Mesodermal cell (in vitro differentiated cells): ENCODE data around the gene SERTAD2.

Source experiments
- H3K27ac ChIP-seq: 2 replicates; pipeline ENCODE4 v1.7.0; 2013; ENCODE audit warnings: mild to moderate bottlenecking, low read depth, low read length, moderate library complexity; ENCODE audit not compliant: severe bottlenecking
- H3K36me3 ChIP-seq: 2 replicates; pipeline ENCODE4 v1.7.1; 2013; ENCODE audit warnings: mild to moderate bottlenecking, low read length, moderate library complexity; ENCODE audit not compliant: control insufficient read depth, insufficient read depth
- H3K4me1 ChIP-seq: one replicate; pipeline ENCODE4 v1.7.1; 2013; ENCODE audit warnings: mild to moderate bottlenecking, low read length; ENCODE audit not compliant: insufficient read depth, control insufficient read depth, poor library complexity, severe bottlenecking
- H3K4me3 ChIP-seq: 2 replicates; pipeline ENCODE4 v1.7.0; 2013; ENCODE audit warnings: low read length, control low read depth, mild to moderate bottlenecking; ENCODE audit not compliant: insufficient read depth, poor library complexity, severe bottlenecking; ENCODE audit errors: extremely low read depth
- H3K9me3 ChIP-seq: 2 replicates; pipeline ENCODE4 v1.7.1; 2013; ENCODE audit warnings: mild to moderate bottlenecking, low read length, moderate library complexity; ENCODE audit not compliant: control insufficient read depth
- WGBS, 2 experiments: methylation state at CpG; one replicate each; pipeline ENCODE4 v1.1.5; 2013; ENCODE audit warnings: missing lambda C conversion rate in 2 of 2; ENCODE audit not compliant: insufficient coverage in 2 of 2; 5-methylcytosine and 5-hydroxymethylcytosine counted together

Gene SERTAD2

GRCh38 chr2:64656379-64656778, 2.7 kb upstream of the SERTAD2 start:
- Histone ChIP-seq H3K4me3 (no peak overlapping the region), H3K27ac (no peak overlapping the region), H3K9me3 (no peaks in the 10 kb centered on the region), H3K36me3 (no peaks in the 10 kb centered on the region), H3K4me1 (peaks cover 16% of the 10 kb centered on the region)
- 92 to 100% methylated on average over 2 of the region's 2 CpGs for WGBS, 2 experiments

- Histone ChIP-seq H3K4me3 (no peak overlapping the region), H3K36me3 (no peaks in the 10 kb centered on the region), H3K27ac (no peak overlapping the region), H3K9me3 (no peaks in the 10 kb centered on the region), H3K4me1 (peaks cover 21% of the 10 kb centered on the region)
- WGBS, 2 experiments: 39 to 71% methylated on average over 2 to 3 of the region's 3 CpGs
Observed at GRCh38 chr2:64655873-64656272, 2.2 kb upstream of the SERTAD2 start.

GRCh38 chr2:64655018-64655664, 1.4 kb upstream of the SERTAD2 start:
- peak overlapping the region; percentile 65 for H3K4me3 ChIP-seq
- H3K4me1 ChIP-seq: peaks cover 28% of the 10 kb centered on the region
- H3K36me3 ChIP-seq: no peaks in the 10 kb centered on the region
- H3K9me3 ChIP-seq: no peaks in the 10 kb centered on the region
- whole genome bisulfite sequencing, 2 experiments: 63 to 73% methylated on average over 3 to 4 of the region's 7 CpGs
- peak overlapping the region; percentile 99 for H3K27ac ChIP-seq

- Histone ChIP-seq H3K4me3 (peak overlapping the region; percentile 65), H3K9me3 (no peaks in the 10 kb centered on the region), H3K27ac (peak overlapping the region; percentile 99), H3K4me1 (peaks cover 38% of the 10 kb centered on the region), H3K36me3 (no peaks in the 10 kb centered on the region)
- WGBS, 2 experiments: 0% methylated on average over 46 to 52 of the region's 70 CpGs
Observed at GRCh38 chr2:64654063-64654811, 524 bp upstream of the SERTAD2 start.

- peaks cover 47% of the 10 kb centered on the region for H3K4me1 ChIP-seq
- 0 to 1% methylated on average over 12 to 14 of the region's 19 CpGs for WGBS, 2 experiments
- H3K27ac ChIP-seq: peak overlapping the region; percentile 98
- H3K36me3 ChIP-seq: no peaks in the 10 kb centered on the region
- H3K9me3 ChIP-seq: no peaks in the 10 kb centered on the region
- peak overlapping the region; percentile 87 for H3K4me3 ChIP-seq
Observed at GRCh38 chr2:64652231-64653108, 1.2 kb downstream of the SERTAD2 start.

- no peaks in the 10 kb centered on the region for H3K36me3 ChIP-seq
- H3K4me1 ChIP-seq: peaks cover 50% of the 10 kb centered on the region
- 30 to 40% methylated on average over 1 to 2 of the region's 4 CpGs for WGBS, 2 experiments
- H3K27ac ChIP-seq: no peak overlapping the region
- no peaks in the 10 kb centered on the region for H3K9me3 ChIP-seq
- no peak overlapping the region for H3K4me3 ChIP-seq
Observed at GRCh38 chr2:64651590-64651989, 2.1 kb downstream of the SERTAD2 start.

GRCh38 chr2:64650722-64651338, 2.9 kb downstream of the SERTAD2 start:
- H3K9me3 ChIP-seq: no peaks in the 10 kb centered on the region
- H3K27ac ChIP-seq: no peak overlapping the region
- H3K4me1 ChIP-seq: peaks cover 51% of the 10 kb centered on the region
- H3K4me3 ChIP-seq: no peak overlapping the region
- H3K36me3 ChIP-seq: no peaks in the 10 kb centered on the region
- 96% methylated on average over 4 of the region's 5 CpGs; no CpG with 5 or more reads in 1 of the 2 experiments for WGBS, 2 experiments

- Histone ChIP-seq H3K27ac (no peak overlapping the region), H3K4me1 (peaks cover 46% of the 10 kb centered on the region)
- WGBS, 2 experiments: 90 to 98% methylated on average over 3 to 5 of the region's 5 CpGs
Observed at GRCh38 chr2:64650296-64650695, 3.4 kb downstream of the SERTAD2 start.

GRCh38 chr2:64649626-64650025, 4.1 kb downstream of the SERTAD2 start:
- H3K36me3 ChIP-seq: no peaks in the 10 kb centered on the region
- H3K27ac ChIP-seq: peak overlapping the region; percentile 37
- H3K4me3 ChIP-seq: no peak overlapping the region
- no peaks in the 10 kb centered on the region for H3K9me3 ChIP-seq
- 57 to 71% methylated on average over 3 of the region's 5 CpGs for WGBS, 2 experiments
- H3K4me1 ChIP-seq: peaks cover 45% of the 10 kb centered on the region

More at GRCh38 chr2:64650296-64650695, 3.4 kb downstream of the SERTAD2 start:
- Histone ChIP-seq H3K4me3 (no peak overlapping the region), H3K9me3 (no peaks in the 10 kb centered on the region), H3K36me3 (no peaks in the 10 kb centered on the region)

GRCh38 chr2:64649013-64649484, 4.7 kb downstream of the SERTAD2 start:
- Histone ChIP-seq H3K27ac (peak overlapping the region; percentile 37), H3K9me3 (no peaks in the 10 kb centered on the region), H3K4me3 (no peak overlapping the region), H3K36me3 (no peaks in the 10 kb centered on the region), H3K4me1 (peaks cover 48% of the 10 kb centered on the region)
- 95 to 96% methylated on average over 4 to 5 of the region's 6 CpGs for WGBS, 2 experiments
